Astrocyte of the cerebellum (primary cell): ENCODE measurements around the gene SNRK.
A peak's percentile ranks its signal among the peaks of the same experiment; 100 is the strongest.

Experiments used
- DNase-seq: peaks from one replicate; pipeline ENCODE4 v3.0.0-alpha.2; 2011; ENCODE audit warnings: low read depth
- H3K4me3 ChIP-seq: 2 replicates; pipeline ENCODE4 v1.5.1; 2011; ENCODE audit warnings: mild to moderate bottlenecking, low read depth, low read length, moderate library complexity
- CTCF ChIP-seq: IDR thresholded peaks from 2 replicates; pipeline ENCODE4 v1.5.1; 2012; ENCODE audit warnings: low read length, low read depth, moderate library complexity, mild to moderate bottlenecking; ENCODE audit errors: missing control alignments
- in situ Hi-C: cut with HindIII; loops from 2 replicates; pipeline ENCODE4 v1.10.0; 2017; ENCODE audit warnings: low sequenced_read_pairs

The SNRK gene

GRCh38 chr3:43281020-43281419 lies 5.3 kb upstream of the SNRK start:
- no peak for TF ChIP-seq CTCF
- H3K4me3 ChIP-seq = no peak overlapping the region
- DNase-seq = no peak
- in situ Hi-C loops = no loop called here

- in situ Hi-C loops = no loop called here
- no peak overlapping the region for H3K4me3 ChIP-seq
- DNase-seq = no peak
- no peak for TF ChIP-seq CTCF
Observed at GRCh38 chr3:43284171-43284570, 2.2 kb upstream of the SNRK start.

- no peak for DNase-seq
- peak overlapping the region; percentile 60 for H3K4me3 ChIP-seq
- TF ChIP-seq CTCF = no peak
- in situ Hi-C loops = no loop called here
Observed at GRCh38 chr3:43285644-43286043, 696 bp upstream of the SNRK start.

GRCh38 chr3:43286841-43287499 lies 630 bp downstream of the SNRK start:
- in situ Hi-C loops = no loop called here
- no peak for DNase-seq
- no peak for TF ChIP-seq CTCF
- H3K4me3 ChIP-seq = peak overlapping the region; percentile 60

- peak overlapping the region; percentile 60 for H3K4me3 ChIP-seq
- no peak for DNase-seq
- in situ Hi-C loops = no loop called here
- no peak for TF ChIP-seq CTCF
Observed at GRCh38 chr3:43287500-43287873, 1.1 kb downstream of the SNRK start.

- no peak for TF ChIP-seq CTCF
- no peak for DNase-seq
- H3K4me3 ChIP-seq = peak overlapping the region; percentile 14
- in situ Hi-C loops = no loop called here
Observed at GRCh38 chr3:43288366-43288765, 2.0 kb downstream of the SNRK start.

GRCh38 chr3:43288850-43289249 lies 2.5 kb downstream of the SNRK start:
- TF ChIP-seq CTCF = no peak
- peak overlapping the region; percentile 14 for H3K4me3 ChIP-seq
- in situ Hi-C loops = no loop called here
- no peak for DNase-seq
